ENCODE results near the gene KSR2. TPM values are rescaled to one million over a fixed set of nuclear protein-coding genes. Genes with fewer than 3 reads are reported as not detected.

The KSR2 gene
- total RNA-seq, 1 donor from 2014 or later: not detected

DNA sequence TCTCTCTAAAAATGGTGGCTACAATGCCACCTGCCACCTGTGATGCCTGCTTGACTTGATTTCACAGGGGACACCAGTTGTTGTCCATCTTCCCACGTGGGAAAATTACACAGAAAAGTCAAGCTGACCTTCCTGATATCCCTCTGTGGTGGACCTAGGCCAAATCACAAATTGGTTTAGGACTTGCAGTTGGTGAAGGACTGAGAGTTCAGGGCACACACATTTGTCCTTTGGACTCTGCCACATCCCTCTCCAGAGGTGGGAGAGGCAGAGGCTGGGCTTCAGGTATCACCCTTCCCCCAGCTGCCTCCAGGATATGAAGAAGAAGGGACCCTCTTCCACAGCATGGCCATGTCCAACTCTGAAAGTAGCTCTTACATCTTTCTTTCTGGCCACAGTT is 551.8 kb downstream of the KSR2 start:
- Mint-ChIP-seq H3K4me1 (ENCODE audit: low read depth) (no peaks in the 10 kb centered on the region), H3K27ac (ENCODE audit: unreplicated experiment) (no peak overlapping the region), H3K36me3 (ENCODE audit: low read depth) (no peaks in the 10 kb centered on the region), H3K4me3 (ENCODE audit: unreplicated experiment) (no peak overlapping the region), H3K27me3 (ENCODE audit: low read depth) (peaks cover 11% of the 10 kb centered on the region), H3K9me3 (ENCODE audit: low read depth) (peaks cover 4% of the 10 kb centered on the region)
- no peak for DNase-seq (ENCODE audit: low spot score)
- TF ChIP-seq, protein P1, sequence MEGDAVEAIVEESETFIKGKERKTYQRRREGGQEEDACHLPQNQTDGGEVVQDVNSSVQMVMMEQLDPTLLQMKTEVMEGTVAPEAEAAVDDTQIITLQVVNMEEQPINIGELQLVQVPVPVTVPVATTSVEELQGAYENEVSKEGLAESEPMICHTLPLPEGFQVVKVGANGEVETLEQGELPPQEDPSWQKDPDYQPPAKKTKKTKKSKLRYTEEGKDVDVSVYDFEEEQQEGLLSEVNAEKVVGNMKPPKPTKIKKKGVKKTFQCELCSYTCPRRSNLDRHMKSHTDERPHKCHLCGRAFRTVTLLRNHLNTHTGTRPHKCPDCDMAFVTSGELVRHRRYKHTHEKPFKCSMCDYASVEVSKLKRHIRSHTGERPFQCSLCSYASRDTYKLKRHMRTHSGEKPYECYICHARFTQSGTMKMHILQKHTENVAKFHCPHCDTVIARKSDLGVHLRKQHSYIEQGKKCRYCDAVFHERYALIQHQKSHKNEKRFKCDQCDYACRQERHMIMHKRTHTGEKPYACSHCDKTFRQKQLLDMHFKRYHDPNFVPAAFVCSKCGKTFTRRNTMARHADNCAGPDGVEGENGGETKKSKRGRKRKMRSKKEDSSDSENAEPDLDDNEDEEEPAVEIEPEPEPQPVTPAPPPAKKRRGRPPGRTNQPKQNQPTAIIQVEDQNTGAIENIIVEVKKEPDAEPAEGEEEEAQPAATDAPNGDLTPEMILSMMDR (IDR thresholded peaks at IDR 0.05): no peak

DNA sequence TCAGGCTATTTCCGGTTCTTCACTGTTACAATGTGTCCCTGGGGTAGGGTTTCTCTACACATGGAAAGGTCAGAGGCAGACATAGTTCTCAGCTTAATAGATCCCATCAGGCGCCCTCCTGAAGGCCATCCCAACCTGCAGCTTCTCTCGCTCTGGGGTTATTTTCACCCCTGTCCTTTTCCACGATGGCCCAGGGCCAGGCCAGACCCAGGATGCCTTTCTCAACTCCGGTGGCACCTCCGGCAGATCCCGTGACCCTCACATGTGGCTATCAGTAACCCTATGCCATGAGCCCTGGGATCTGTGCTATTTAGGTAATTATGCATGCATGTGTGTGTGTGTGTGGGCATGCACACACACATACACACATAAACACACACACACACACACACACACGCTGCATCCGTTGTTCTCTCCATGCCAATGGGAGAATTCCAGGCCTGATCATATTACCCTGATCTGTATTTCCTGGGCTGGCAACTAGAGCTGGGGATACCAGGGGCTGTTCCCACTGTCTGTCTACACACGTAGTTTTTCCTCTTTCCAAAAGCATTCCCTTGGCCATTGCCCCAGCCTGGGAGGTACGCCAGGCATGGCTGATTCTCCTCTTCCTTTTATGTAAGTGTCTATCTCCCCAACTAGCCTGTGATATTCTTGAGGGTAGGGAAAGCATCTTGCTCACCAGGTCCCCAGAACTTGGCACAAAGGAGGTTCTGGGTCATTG is 556.2 kb downstream of the KSR2 start:
- Mint-ChIP-seq H3K4me1 (ENCODE audit: low read depth) (peaks cover 6% of the 10 kb centered on the region), H3K4me3 (ENCODE audit: unreplicated experiment) (no peak overlapping the region), H3K36me3 (ENCODE audit: low read depth) (no peaks in the 10 kb centered on the region), H3K27ac (ENCODE audit: unreplicated experiment) (no peak overlapping the region), H3K9me3 (ENCODE audit: low read depth) (no peaks in the 10 kb centered on the region), H3K27me3 (ENCODE audit: low read depth) (peaks cover 6% of the 10 kb centered on the region)
- TF ChIP-seq, protein P1 (IDR thresholded peaks at IDR 0.05): no peak
- DNase-seq (ENCODE audit: low spot score): no peak

DNA sequence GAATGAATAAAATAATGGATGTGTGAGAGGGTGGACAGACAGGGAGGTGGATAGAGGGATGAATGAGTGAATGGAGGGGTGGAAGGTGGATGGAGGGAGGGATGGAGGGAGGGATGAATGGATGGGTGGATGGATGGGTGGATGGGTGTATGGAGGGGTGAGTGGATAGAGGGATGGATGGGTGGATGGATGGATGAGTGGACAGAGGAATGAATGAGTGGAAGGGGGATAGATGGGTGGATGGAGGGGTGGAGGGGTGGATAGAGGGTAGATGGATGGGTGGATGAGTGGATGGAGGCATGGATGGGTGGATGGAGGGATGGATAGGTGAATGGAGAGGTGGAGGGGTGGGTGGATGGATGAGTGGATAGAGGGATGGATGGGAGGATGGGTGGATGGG is 559.5 kb downstream of the KSR2 start:
- H3K4me1 Mint-ChIP-seq (ENCODE audit: low read depth): peaks cover 6% of the 10 kb centered on the region
- no peak overlapping the region for H3K27ac Mint-ChIP-seq (ENCODE audit: unreplicated experiment)
- H3K4me3 Mint-ChIP-seq (ENCODE audit: unreplicated experiment): no peak overlapping the region
- TF ChIP-seq, protein P1 (IDR thresholded peaks at IDR 0.05): no peak
- H3K36me3 Mint-ChIP-seq (ENCODE audit: low read depth): no peaks in the 10 kb centered on the region
- no peaks in the 10 kb centered on the region for H3K9me3 Mint-ChIP-seq (ENCODE audit: low read depth)
- H3K27me3 Mint-ChIP-seq (ENCODE audit: low read depth): peaks cover 22% of the 10 kb centered on the region
- DNase-seq (ENCODE audit: low spot score): no peak

DNA sequence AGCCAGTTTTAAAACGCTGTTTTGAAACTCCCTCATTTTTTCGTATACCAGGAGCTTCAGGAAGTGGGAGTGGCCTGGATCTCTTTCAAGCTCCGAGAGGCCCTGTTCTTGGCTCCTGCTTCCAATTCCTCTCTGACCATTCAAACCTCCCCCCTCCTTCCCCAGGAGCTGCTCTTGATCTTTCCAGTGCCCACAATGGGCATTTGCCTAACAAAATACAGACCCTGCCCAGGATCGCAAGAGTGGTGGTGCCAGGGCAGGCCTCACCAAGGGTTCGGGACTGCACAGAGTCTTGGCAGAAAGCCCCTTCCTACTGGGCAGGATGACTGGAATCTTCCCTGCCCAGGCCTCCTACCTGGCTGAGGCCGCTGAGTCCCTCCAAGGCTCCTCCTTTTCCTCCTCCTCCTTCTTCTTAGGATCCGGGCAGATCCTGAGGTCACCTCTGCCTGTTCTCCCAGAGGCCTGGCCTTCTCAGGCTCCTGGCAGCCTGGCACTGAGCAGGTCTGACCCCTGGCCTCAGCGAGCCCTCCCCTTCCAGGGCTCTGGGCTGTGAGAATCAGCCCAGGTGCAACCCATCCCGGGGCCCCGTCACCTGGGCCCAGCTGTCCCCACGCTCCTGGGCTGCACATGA is 560.5 kb downstream of the KSR2 start:
- H3K4me1 Mint-ChIP-seq (ENCODE audit: low read depth): peaks cover 6% of the 10 kb centered on the region
- peaks cover 19% of the 10 kb centered on the region for H3K27me3 Mint-ChIP-seq (ENCODE audit: low read depth)
- no peaks in the 10 kb centered on the region for H3K36me3 Mint-ChIP-seq (ENCODE audit: low read depth)
- TF ChIP-seq, protein P1 (IDR thresholded peaks at IDR 0.05): no peak
- H3K4me3 Mint-ChIP-seq (ENCODE audit: unreplicated experiment): no peak overlapping the region
- H3K9me3 Mint-ChIP-seq (ENCODE audit: low read depth): peaks cover 3% of the 10 kb centered on the region
- no peak overlapping the region for H3K27ac Mint-ChIP-seq (ENCODE audit: unreplicated experiment)
- DNase-seq (ENCODE audit: low spot score): no peak

DNA sequence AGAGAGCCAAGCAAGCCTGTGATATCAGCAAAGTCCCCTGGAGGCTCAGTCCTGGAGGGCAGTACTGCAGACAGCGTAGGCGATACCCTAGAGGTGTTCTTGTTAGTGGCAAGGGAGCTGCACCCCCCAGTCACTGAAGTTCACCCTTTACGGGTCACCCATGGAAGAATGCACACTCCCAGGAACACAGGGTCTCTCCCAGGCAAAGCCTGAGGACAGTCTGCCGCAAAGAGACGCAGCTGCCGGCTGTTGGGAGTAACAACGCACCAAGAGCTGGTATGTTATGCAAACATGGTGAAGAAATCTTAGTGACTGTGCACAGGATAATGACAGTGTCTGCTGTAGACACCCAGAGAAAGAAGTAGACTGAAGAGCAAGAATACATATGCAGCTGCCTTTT is 563.9 kb downstream of the KSR2 start:
- Mint-ChIP-seq H3K9me3 (ENCODE audit: low read depth) (peaks cover 9% of the 10 kb centered on the region), H3K4me1 (ENCODE audit: low read depth) (peaks cover 6% of the 10 kb centered on the region)

More for the DNA sequence above, 563.9 kb downstream of the KSR2 start:
- no peak for DNase-seq (ENCODE audit: low spot score)
- H3K27ac Mint-ChIP-seq (ENCODE audit: unreplicated experiment): no peak overlapping the region
- peaks cover 19% of the 10 kb centered on the region for H3K27me3 Mint-ChIP-seq (ENCODE audit: low read depth)
- no peaks in the 10 kb centered on the region for H3K36me3 Mint-ChIP-seq (ENCODE audit: low read depth)
- H3K4me3 Mint-ChIP-seq (ENCODE audit: unreplicated experiment): no peak overlapping the region
- TF ChIP-seq, protein P1 (IDR thresholded peaks at IDR 0.05): no peak
